Stimulated activated CD8-positive, alpha-beta memory T cell treated with anti-CD3 and anti-CD28 coated beads, Interleukin-2, amount 100 ng/mL, for 1 hour (primary cell): Measurements from ENCODE around the gene LEFTY2.
"Not testable (repeated sequence)": the region's sequence is repeated elsewhere in the genome, so short reads cannot be mapped to it uniquely, and the experiment has no call there.

Experiments
- DNase-seq, 2 donors: peaks; one replicate each; pipeline ENCODE4 v3.0.0-alpha.2; 2020; ENCODE audit warnings: low read depth in 2 of 2

LEFTY2 gene

DNA sequence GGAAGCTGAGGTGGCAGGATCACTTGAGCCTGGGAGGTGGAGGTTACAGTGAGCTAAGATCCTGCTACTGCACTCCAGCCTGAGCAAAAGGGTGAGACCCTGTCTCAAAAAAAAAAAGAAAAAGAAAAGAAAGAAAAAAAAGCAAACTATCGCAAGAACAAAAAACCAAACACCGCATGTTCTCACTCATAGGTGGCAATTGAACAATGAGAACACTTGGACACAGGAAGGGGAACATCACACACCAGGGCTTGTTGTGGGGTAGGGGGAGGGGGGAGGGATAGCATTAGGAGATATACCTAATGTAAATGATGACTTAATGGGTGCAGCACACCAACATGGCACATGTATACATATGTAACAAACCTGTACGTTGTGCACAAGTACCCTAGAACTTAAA lies 11.6 kb downstream of the LEFTY2 start:
- not testable (repeated sequence) for DNase-seq

DNA sequence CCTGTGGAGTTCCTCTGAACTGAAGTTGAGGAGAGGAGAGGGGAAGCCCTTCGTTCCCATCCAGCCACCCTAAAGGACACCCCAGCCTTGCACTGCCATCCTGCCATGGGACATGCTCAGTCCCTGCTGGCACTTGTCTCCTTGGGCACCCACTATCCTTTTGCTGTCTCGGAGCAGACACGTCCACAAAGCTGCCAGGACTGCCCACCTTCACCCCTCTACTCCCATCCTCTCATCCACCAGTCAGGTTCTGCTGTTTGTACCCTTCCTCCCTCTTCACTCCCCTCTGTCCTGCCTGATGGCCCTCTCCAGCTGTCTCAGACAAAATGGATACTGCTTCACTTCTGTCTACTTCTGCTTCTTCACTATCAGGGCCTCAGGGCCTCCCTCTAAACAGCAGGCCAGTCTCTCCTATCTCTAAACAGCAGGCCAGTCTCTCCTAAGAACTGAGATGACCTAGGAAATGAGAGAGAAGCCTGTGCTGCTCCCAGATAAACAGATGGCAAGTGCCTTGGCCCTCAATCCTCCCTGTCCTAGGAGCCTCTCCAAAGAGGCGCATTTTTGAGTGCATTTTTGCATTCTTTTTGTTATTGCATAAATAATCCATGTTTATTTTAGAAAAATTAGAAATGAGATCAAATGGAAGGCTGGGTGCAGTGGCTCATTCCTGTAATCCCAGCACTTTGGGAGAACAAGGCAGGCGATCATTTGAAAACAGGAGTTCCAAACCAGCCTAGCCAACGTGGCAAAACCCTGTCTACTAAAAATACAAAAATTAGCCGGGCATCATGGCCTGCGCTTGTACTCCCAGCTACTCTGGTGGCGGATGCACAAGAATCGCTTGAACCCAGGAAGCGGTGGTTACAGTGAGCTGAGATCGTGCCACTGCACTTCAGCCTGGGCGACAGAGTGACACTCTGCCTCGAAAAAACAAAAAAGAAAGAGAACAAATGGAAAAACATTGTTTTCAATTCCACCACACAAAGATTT lies 12.5 kb downstream of the LEFTY2 start:
- DNase-seq: no peak

DNA sequence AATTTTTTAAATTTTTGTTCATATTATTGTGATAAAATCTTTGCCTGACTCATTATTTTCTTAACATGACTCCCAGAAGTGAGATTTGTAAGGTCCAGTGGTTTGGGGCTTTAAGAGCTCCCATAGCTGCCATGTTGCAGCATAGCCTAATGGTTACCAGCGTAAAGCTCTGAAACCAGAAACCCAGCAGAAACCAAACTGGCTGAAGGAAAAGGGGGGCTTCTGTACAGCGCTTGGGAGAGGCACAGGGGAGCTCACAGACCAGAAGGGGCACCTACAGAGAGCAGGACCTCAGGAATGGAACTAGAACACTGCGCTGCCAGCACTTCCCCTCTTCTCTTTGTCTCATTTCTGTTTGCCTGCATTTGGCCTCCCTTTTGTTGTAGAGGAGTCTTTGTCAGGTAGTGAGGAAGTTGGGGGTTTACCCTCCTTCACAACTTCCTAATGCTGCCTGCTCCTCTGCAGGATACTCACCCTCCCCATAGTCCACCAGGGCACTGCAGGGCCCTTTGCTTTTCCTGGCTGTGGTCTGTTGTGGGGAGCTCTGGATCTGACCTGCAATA lies 14.4 kb downstream of the LEFTY2 start:
- DNase-seq: no peak

DNA sequence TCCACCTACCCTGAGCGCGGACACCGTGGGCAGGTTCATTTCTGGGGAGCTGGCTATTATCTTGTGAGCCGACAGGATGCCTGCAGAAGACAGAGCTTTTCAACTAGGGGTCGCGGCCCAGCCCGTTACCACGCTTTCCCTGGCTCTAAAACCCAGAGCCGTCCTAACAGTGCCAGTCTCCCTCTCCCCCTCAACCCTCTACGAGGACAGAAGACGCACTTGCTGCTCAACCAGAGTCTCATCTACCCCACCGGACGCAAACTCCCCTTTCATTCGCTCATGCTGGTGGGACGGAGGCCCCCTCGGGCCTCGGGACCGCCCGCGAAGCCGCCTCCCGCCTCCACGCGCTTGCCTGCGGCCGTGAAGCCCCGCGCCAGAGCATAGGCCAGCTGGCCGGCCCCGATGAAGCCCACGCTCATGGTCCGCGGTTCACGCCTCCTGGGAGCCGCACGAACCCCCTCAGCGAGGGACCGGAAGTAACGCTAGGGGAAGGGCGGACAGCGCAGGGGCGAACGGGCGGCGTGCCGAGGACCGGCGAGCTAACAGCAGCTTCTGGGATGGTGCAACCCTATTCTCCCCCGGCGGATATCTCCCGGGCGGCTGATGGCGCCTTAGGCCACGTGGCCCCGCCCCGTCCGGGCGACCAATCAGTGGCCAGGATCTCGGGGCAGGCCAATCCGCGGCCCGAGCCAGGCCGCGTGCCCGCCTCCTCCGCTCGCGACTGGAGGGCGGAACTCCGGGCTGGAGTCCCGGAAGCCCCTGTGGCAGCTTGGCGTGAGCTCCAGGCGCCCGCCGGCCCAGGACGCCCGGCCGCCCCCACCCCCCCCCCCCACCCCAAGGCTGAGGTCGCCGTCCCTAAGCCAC lies 17.1 kb downstream of the LEFTY2 start, which contains the start of gene PYCR2:
TSS of gene PYCR2 (minus strand) at position 559 of the 864 bp plus-strand sequence. CDS start at position 419, 140 bp downstream.
- peak; percentile 87 to 88 for DNase-seq

DNA sequence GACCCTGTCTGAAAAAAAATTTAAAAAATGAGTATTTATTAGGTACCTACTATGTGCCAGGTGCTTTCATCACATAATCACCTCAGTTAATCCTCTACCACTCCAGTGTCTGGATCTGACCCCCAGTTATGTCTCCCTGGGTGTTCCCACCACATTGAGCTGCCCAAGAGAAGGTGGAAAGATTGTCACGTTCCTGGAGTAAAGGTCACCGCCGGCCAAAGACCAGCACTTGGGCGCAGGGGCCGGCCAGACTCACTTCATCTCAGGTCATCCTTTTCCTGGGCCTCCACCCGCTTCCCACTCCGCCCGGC lies 17.7 kb downstream of the LEFTY2 start:
- DNase-seq: no peak

DNA sequence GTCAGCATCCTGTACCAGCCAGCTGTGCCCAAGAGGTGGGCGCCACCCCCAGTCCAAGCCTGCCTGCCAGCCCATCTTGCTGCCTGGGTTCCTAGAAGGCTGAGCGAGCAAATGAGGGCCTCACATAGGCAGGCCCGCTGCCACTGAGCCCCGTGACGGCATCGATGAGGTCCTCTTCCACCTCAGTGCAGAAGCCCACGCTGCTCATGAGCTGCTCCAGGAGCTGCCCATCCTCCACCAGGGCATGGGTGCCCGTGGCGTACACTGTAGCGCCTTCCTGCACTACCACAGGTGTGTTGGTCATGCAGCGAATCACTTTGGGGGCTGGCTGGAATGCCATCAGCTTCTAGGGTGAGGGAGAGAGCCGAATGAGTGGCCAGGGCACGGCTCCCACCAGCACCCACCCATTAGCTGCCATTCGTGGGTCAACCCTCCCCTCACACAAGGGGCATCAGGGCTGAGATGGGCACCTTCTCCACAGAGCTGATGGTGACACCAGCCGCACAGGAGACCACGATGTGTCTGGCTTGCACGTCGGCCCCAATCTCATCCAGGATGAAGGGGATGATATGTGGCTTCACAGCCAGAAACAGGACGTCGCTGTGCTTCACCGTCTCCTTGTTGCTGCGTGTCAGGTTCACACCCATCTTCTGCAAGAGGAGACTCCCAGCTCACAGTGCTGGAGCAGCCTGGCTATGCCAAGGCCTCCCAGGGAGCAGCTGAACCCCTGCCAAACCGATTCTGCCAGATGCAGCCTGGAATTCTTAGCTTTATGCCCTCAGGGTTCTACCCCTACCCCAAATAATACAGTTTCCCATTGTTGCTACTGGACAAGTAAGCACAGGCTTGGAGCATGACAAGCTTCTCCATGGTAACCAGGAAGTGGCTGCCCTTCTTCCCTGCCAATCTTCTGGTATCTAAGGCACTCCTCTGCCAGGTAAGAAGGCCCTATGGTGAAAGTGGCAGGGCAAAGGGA lies 19.0 kb downstream of the LEFTY2 start:
- no peak for DNase-seq

DNA sequence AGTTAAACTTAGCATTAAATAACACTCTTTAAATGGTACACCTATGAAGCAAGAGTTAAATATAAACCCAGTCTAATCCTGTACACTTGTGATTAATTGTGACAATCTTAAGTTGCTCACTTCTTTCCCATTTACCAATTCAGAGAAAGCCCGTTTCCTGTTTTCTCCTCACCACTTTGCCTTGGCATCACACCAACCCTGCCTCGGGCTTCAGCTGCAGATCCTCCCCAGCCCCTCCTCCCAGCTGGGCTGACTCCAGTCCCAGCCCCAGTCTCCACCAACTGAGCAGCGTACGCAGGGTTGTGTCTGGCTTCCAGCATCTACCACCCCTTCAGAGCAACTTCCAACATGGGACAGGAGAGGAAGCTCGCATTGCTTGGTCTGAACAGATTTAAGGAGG lies 21.1 kb downstream of the LEFTY2 start:
- no peak for DNase-seq

DNA sequence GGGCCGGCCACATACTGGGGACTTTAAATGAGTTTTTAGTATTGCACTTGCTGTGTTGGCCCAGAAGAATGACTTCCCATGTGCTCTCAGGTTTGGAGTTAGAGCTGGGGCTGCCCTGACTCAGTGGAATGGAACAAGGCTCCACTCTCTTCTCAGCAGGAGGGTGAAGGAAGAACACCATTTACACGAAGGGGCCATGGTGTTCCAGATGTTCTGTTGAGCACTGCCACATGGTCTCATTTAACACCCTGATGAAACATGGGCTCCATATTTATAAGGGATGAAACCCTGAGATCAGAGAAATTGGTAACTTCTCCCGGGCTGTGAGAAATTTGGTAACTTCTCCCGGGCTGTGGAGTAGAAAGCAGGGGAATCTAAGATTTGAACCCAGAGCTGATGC lies 22.7 kb downstream of the LEFTY2 start:
- no peak for DNase-seq

DNA sequence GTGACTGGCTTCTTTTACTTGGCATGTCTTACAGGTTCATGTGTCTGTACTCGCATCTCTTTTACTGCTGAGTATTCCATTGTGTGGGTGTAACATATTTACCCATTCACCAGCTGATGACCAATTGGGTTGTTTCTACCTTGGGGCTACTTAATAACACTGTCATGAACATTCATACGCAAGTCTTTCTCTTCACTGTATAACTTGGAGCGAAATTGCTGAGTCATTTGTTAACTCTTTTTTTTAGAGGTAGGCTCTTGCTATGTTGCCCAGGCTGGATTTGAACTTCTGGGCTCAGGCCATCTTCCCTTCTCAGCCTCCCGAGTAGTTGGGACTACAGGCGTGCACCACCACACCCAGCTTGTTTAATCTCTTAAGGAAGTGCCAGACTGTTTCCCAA lies 23.5 kb downstream of the LEFTY2 start:
- no peak for DNase-seq

DNA sequence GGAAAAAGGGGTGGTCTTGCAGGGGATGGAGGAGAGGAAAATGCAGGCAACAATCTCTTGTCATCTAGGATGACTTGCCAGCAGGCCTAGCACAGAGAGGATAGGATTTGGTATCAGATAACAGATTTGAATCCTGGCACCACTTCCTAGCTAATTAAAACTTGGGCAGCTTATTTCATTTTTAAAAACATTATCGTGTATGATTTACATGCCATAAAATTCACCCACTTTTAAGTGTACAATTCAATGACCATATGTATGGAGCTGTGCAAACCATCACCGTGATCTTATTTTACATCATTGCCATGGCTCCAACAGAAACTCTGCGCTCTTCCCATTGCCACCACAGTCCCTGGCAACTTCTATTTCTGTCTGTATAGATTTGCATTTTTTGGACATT lies 23.9 kb downstream of the LEFTY2 start:
- DNase-seq: no peak

DNA sequence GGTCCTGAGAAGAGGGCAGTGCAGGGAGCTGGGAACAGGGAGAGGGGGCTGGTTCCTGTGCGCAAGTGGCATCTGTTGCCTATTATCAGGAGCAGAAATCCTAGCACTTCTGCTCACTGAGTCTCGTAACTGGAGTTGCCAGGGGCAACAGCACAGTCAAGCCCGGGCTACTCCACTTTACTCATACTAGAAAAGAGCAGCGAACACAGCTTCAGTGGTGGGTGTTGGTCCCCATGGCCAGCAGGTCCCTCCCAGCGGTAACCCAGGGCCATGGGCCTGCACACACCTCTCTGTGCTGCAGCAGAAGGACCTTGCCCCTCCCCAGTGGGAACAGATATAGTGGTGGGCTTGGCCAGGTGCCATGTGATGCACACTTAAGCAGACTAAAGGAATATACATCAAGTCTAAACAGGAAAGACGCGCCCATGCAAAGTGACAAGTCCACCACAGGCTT lies 25.5 kb downstream of the LEFTY2 start:
- no peak for DNase-seq

DNA sequence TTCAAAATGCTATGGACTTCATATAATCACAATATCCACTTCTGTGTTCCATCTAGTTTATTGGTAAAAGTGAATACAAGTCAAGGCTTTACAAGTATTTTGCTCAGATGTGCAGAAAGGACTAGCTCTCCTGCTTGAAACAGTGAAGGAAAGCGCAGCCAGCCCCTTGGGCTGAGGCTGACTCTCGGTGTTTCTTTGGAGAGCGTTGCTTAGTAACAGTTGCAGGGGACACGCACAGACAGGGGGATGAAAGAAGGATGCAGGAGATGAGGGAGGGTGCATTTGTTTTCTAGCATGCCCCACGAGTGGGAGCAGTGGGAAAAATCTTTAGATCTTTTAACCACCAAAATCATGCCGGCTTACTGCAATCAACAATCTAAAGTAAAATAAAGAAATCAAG lies 26.1 kb downstream of the LEFTY2 start:
- no peak for DNase-seq

DNA sequence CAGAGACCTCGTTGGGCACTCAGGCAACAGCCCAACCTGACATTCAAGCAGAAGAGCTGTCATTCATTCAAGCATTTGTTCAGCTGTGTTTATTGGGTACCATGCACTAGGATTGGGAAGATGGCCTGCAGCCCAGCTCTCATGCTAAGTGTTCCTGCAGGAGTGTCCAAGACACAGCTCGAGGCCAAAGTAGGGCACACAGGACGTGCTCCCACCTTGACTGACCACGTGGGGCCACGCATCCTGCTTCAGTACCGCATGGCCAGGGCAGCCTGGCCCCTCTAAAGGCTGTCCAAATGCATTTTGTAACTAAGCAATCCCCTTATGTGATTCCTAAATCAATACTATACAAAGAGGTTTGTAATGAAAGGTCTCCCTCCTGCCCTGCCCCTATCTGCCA lies 26.6 kb downstream of the LEFTY2 start:
- no peak for DNase-seq

DNA sequence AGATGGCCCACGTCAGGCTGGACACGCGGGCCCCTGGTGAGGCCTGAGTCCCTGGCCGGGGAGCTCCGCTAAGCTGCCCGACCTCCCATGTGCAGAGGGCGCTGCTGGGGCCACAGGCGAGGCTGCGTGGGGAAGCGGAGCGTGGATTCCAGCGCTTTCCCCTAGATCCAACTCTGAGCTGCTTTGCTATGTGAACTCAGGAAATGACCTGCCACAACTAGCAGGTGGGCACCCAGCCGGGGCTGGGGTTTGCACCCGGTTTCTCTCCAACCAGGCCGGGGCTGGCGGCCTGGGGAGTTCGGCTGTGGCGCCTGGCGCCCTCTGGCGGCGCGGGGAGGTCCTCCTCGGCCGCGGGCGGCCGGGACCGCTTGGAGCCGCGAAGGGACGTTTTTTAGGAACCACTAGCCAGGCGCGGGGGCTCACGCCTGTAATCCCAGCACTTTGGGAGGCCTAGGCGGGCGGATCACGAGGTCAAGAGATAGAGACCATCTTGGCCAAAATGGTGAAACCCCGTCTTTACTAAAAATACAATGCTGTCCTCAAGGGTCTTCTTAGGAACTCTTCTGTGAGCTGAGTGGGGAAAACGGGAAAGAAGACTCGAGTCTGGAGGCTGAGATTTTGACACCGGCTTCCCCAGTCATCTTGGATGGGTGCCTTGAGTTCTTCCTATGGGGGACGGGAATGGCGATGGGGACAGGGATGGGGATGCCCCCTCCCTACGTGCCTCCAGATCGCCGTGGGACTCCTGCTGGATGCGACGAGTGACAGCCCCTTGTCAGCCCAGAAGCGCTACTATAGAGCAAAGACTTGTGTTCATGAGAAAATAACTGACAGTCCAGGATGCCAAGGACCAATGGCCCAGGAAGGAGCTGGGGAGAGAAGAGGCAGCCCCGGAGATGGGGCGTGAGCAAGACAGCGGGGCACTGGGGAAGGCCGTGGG lies 29.6 kb downstream of the LEFTY2 start:
- DNase-seq: peak; percentile 39 to 50

DNA sequence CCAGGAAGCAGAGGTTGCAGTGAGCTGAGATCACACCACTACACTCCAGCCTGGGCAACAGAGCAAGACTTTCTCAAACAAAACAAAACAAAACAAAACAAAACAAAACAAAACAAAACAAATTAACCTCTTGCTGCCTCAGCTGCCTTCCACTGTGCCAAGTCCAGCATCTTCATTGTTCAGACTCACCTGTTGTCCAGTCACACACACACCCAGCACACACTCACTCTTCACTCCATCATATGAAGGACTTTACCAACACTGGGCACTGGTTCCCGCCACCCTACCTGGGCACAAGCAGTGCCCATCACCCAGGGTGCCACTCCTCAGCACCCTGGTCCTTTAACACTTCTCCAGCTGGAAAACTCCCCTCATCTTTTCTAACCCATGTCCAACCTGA lies 31.5 kb downstream of the LEFTY2 start:
- no peak for DNase-seq

DNA sequence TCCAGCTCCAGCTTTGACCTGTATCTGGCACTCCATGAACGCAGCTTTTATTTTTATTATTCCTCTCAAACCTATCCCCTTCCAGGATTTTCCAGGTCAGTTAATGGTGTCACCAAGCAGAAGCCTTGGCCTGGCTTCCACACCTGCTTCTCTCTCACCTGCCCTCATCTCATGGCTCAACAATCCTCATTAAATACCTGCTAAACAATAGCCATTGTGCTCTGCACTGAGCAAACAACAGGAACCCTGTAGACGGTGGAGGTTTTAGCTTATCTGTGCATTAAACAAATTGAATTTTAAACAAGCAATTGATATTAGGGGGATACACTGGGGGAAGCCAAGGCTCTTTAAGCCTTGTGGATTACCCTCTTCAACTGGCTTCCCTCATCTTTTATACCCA lies 32.2 kb downstream of the LEFTY2 start:
- no peak for DNase-seq

DNA sequence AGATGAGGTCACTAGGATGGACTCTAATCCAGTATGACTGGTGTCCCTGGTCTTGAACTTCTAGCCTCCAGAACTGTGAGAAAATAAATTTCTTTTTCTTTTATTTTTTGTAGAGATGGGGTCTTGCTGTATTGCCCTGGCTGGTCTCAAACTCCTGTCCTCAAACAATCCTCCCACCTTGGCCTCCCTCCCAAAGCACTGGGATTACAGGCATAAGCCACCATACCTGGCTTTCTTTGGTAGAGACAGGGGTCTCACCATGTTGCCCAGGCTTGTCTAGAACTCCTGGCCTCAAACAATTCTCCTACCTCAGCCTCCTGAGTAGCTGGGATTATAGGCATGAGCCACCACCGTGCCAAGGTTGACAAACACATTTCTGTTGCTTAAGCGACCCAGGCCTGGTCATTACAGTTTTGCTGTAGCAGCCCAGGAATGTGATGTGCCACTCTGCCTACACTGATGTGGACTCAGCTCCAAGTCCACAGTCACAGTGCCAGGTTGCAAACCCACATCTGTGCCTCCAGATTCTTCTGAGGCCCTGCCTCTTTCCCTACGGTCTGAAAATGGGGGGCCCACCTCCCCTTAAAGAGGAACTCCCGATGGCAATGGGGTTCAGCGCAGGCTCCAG lies 32.9 kb downstream of the LEFTY2 start:
- no peak for DNase-seq

DNA sequence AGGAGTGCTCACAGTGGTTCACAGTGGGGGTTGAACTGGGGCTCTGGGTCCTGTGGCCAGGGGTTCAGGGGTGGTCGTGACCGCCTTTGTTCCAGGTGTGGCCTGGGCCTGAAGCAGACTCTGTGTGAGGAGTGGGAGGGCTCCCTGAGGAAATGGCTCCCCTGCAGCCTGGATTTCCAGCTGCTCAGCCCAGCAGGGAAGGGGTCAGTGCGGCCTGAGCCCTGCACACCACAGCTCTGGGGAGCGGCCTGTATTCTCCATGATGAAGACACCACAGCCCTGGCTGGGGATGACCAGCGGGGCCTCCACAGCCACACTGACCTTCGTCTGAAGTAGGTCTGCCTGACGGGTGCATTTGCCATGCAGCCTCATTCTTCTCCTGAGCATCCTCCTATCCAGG lies 33.7 kb downstream of the LEFTY2 start:
- DNase-seq: no peak

DNA sequence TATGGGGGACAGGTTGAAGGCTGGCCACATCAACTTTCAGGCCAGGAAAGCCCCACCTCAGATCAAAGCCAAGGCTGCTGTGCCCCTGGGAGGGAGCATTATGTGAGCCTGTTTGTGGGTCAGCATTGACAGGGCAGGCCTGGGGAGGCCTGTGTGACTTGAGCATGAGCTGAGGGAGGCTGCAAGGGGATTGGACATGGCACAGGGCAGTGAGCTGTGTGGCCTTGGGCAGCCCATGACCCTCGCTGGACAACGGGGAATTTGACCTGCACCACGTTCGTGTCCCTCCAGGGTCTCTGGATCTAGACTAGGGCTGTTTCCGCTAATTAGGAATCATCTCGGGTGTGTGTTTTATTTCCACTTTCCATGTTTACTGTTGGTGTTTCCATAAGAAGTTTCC lies 34.6 kb downstream of the LEFTY2 start:
- no peak for DNase-seq

DNA sequence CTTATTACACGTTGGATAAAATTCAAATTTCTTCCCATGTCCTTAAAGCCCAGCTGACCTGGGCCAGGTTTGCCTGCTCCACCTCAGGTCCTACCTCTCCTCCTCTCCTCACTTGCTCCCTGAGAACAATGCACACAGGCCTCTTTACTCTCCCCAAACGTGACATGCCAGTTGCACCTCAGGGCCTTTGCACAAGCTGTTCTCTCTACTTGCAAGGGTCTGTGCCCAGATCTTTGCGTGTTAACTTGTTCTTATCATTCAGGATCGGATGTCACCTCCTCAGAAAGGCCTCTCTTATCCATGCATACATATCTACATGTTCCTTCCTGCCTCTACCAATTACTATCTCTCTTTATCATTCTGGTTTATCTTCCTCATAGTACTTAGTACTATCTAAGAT lies 37.4 kb downstream of the LEFTY2 start:
- DNase-seq: no peak
